H7 (cell line): ENCODE measurements around the gene NOB1. TPM values are rescaled to one million over a fixed set of nuclear protein-coding genes. Genes with fewer than 3 reads are reported as not detected.

Experiments
- DNase-seq: peaks from one replicate; pipeline ENCODE4 v3.0.0; 2012
- H3K27me3 ChIP-seq: 2 replicates; pipeline ENCODE4 v1.6.0; 2011; ENCODE audit warnings: mild to moderate bottlenecking, low read length; ENCODE audit not compliant: control insufficient read depth, insufficient read depth
- H3K36me3 ChIP-seq: replicated peaks from 2 replicates; pipeline ENCODE4 v1.5.1; 2011; ENCODE audit warnings: low read length; ENCODE audit not compliant: control insufficient read depth, insufficient read depth
- H3K4me3 ChIP-seq: 2 replicates; pipeline ENCODE4 v1.5.1; 2011; ENCODE audit warnings: low read depth, mild to moderate bottlenecking, control low read depth, low read length, moderate library complexity; ENCODE audit not compliant: insufficient read depth
- total RNA-seq: library from RNA; depleted of rRNA; stranded (reverse); fragments of >200 nt; shearing (Covaris generic); gene quantifications from 2 replicates; pipeline ENCODE4 v1.2.3, GENCODE V29; 2014

The NOB1 gene
- total RNA-seq, 1 experiment from 2014 or later = 43.4 TPM

- DNase-seq = no peak
Measured at GRCh38 chr16:69718111-69718764, 36.5 kb downstream of the NOB1 start.

GRCh38 chr16:69717066-69717465 is 37.7 kb downstream of the NOB1 start:
- Histone ChIP-seq H3K27me3 (no peaks in the 10 kb centered on the region), H3K4me3 (no peak overlapping the region), H3K36me3 (peaks cover 8% of the 10 kb centered on the region)
- no peak for DNase-seq

More at GRCh38 chr16:69718111-69718764, 36.5 kb downstream of the NOB1 start:
- H3K36me3 ChIP-seq = peaks cover 3% of the 10 kb centered on the region
- no peak overlapping the region for H3K4me3 ChIP-seq
- no peaks in the 10 kb centered on the region for H3K27me3 ChIP-seq

GRCh38 chr16:69712914-69713581 is 41.7 kb downstream of the NOB1 start:
- no peak overlapping the region for H3K4me3 ChIP-seq
- no peaks in the 10 kb centered on the region for H3K27me3 ChIP-seq
- DNase-seq = no peak
- H3K36me3 ChIP-seq = peaks cover 10% of the 10 kb centered on the region

GRCh38 chr16:69712277-69712676 is 42.4 kb downstream of the NOB1 start:
- Histone ChIP-seq H3K4me3 (no peak overlapping the region), H3K36me3 (peaks cover 8% of the 10 kb centered on the region), H3K27me3 (no peaks in the 10 kb centered on the region)
- no peak for DNase-seq

GRCh38 chr16:69711115-69711740 is 43.5 kb downstream of the NOB1 start:
- Histone ChIP-seq H3K36me3 (peaks cover 8% of the 10 kb centered on the region), H3K4me3 (no peak overlapping the region), H3K27me3 (no peaks in the 10 kb centered on the region)
- no peak for DNase-seq

GRCh38 chr16:69709456-69710084 is 45.2 kb downstream of the NOB1 start:
- Histone ChIP-seq H3K36me3 (peaks cover 7% of the 10 kb centered on the region), H3K4me3 (no peak overlapping the region), H3K27me3 (no peaks in the 10 kb centered on the region)
- DNase-seq = peak; percentile 54

- Histone ChIP-seq H3K27me3 (no peaks in the 10 kb centered on the region), H3K4me3 (no peak overlapping the region), H3K36me3 (peaks cover 6% of the 10 kb centered on the region)
- DNase-seq = no peak
Measured at GRCh38 chr16:69707920-69708683, 46.6 kb downstream of the NOB1 start.

- Histone ChIP-seq H3K27me3 (no peaks in the 10 kb centered on the region), H3K36me3 (peaks cover 2% of the 10 kb centered on the region), H3K4me3 (no peak overlapping the region)
- DNase-seq = no peak
Measured at GRCh38 chr16:69706975-69707340, 47.8 kb downstream of the NOB1 start.

- Histone ChIP-seq H3K4me3 (no peak overlapping the region), H3K36me3 (peaks cover 2% of the 10 kb centered on the region)
Measured at GRCh38 chr16:69706256-69706974, 48.3 kb downstream of the NOB1 start.

GRCh38 chr16:69703638-69704037 is 51.1 kb downstream of the NOB1 start:
- Histone ChIP-seq H3K36me3 (no peaks in the 10 kb centered on the region), H3K4me3 (no peak overlapping the region), H3K27me3 (no peaks in the 10 kb centered on the region)
- no peak for DNase-seq

More at GRCh38 chr16:69706256-69706974, 48.3 kb downstream of the NOB1 start:
- H3K27me3 ChIP-seq = no peaks in the 10 kb centered on the region
- no peak for DNase-seq

GRCh38 chr16:69701866-69702265 is 52.9 kb downstream of the NOB1 start:
- Histone ChIP-seq H3K36me3 (no peaks in the 10 kb centered on the region), H3K4me3 (no peak overlapping the region), H3K27me3 (no peaks in the 10 kb centered on the region)
- DNase-seq = no peak

- Histone ChIP-seq H3K36me3 (no peaks in the 10 kb centered on the region), H3K27me3 (no peaks in the 10 kb centered on the region), H3K4me3 (no peak overlapping the region)
- DNase-seq = no peak
Measured at GRCh38 chr16:69701452-69701851, 53.3 kb downstream of the NOB1 start.

GRCh38 chr16:69699915-69700314 is 54.8 kb downstream of the NOB1 start:
- Histone ChIP-seq H3K4me3 (no peak overlapping the region), H3K27me3 (no peaks in the 10 kb centered on the region), H3K36me3 (peaks cover 2% of the 10 kb centered on the region)
- DNase-seq = no peak

GRCh38 chr16:69698404-69698803 is 56.3 kb downstream of the NOB1 start:
- no peak overlapping the region for H3K4me3 ChIP-seq
- H3K36me3 ChIP-seq = peaks cover 7% of the 10 kb centered on the region
- no peak for DNase-seq
- no peaks in the 10 kb centered on the region for H3K27me3 ChIP-seq
